HUES6 (cell line): ENCODE data around the gene RASSF8.

Experiments
- H3K27ac ChIP-seq: 2 replicates; pipeline ENCODE4 v1.7.0; 2013; ENCODE audit warnings: low read depth, mild to moderate bottlenecking, low read length, inconsistent platforms
- H3K27me3 ChIP-seq: 2 replicates; pipeline ENCODE4 v1.6.1; 2013; ENCODE audit warnings: low read length; ENCODE audit not compliant: control insufficient read depth, insufficient read depth
- H3K36me3 ChIP-seq: 2 replicates; pipeline ENCODE4 v1.6.1; 2013; ENCODE audit warnings: low read length; ENCODE audit not compliant: control insufficient read depth, insufficient read depth
- H3K4me1 ChIP-seq: 2 replicates; pipeline ENCODE4 v1.6.1; 2013; ENCODE audit warnings: low read length; ENCODE audit not compliant: control insufficient read depth, insufficient read depth
- H3K4me3 ChIP-seq: 2 replicates; pipeline ENCODE4 v1.5.1; 2013; ENCODE audit warnings: low read depth, low read length
- H3K9ac ChIP-seq: one replicate; pipeline ENCODE4 v1.6.1; 2013; ENCODE audit warnings: mild to moderate bottlenecking, low read length
- H3K9me3 ChIP-seq: 2 replicates; pipeline ENCODE4 v1.6.1; 2013; ENCODE audit warnings: low read depth, low read length; ENCODE audit not compliant: control insufficient read depth, insufficient read depth

RASSF8 gene

GRCh38 chr12:25939606-25940005 lies 18.9 kb upstream of the RASSF8 start:
- Histone ChIP-seq H3K27ac (no peak overlapping the region), H3K4me3 (no peak overlapping the region), H3K27me3 (no peaks in the 10 kb centered on the region), H3K36me3 (no peaks in the 10 kb centered on the region), H3K9ac (no peak overlapping the region), H3K9me3 (no peaks in the 10 kb centered on the region), H3K4me1 (peaks cover 10% of the 10 kb centered on the region; the same call in 1 of the 2 replicates)

DNA sequence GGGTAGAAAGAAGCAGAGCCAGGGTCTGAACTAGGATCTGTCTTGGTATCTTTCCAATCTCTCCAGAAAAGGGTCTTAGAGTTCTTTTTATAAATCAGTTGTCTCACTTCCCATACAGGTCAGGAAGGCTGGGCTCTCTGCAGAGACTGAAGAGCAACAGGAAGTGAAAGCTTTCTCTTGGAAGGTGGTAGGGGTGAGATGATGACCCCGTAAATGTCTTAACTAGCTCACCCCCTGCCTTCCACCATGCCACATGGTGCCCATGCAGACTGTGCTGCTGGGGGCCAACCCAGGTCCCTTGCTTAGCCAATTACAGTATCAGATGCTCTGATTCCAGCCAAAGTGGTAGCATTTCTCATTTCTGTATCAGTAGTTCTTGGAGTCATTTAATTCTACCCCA lies 17.6 kb upstream of the RASSF8 start:
- Histone ChIP-seq H3K27me3 (no peaks in the 10 kb centered on the region), H3K36me3 (no peaks in the 10 kb centered on the region), H3K9me3 (no peaks in the 10 kb centered on the region), H3K27ac (no peak overlapping the region), H3K4me1 (peaks cover 10% of the 10 kb centered on the region; the same call in 1 of the 2 replicates), H3K9ac (no peak overlapping the region), H3K4me3 (no peak overlapping the region)

GRCh38 chr12:25942709-25943108 lies 15.8 kb upstream of the RASSF8 start:
- Histone ChIP-seq H3K9me3 (no peaks in the 10 kb centered on the region), H3K27me3 (no peaks in the 10 kb centered on the region), H3K36me3 (no peaks in the 10 kb centered on the region), H3K9ac (no peak overlapping the region), H3K27ac (no peak overlapping the region), H3K4me1 (peaks cover 10% of the 10 kb centered on the region; the same call in 1 of the 2 replicates), H3K4me3 (no peak overlapping the region)

DNA sequence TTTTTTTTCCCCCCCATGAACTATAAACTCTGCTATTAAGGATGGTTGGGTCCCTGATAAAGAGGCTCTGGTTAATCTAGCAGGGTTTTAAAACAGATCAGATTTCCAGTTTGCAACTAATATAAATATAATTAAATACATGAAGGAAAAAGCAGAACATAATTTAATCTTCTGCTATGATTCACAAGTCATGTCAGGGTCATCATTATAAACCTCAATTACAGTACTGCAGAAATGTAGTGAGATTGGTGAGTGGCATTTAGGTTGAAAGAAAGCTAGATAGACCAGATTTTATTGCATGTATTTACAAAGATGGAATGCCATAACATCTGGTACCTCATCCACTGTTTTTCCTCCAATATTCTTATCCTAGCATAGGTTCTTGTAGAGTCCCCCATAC lies 14.5 kb upstream of the RASSF8 start:
- H3K27ac ChIP-seq, result no peak overlapping the region
- H3K9ac ChIP-seq, result no peak overlapping the region
- no peaks in the 10 kb centered on the region for H3K36me3 ChIP-seq
- no peak overlapping the region for H3K4me3 ChIP-seq
- H3K9me3 ChIP-seq, result no peaks in the 10 kb centered on the region
- no peaks in the 10 kb centered on the region for H3K27me3 ChIP-seq
- H3K4me1 ChIP-seq, result peaks cover 9% of the 10 kb centered on the region; the same call in 1 of the 2 replicates

DNA sequence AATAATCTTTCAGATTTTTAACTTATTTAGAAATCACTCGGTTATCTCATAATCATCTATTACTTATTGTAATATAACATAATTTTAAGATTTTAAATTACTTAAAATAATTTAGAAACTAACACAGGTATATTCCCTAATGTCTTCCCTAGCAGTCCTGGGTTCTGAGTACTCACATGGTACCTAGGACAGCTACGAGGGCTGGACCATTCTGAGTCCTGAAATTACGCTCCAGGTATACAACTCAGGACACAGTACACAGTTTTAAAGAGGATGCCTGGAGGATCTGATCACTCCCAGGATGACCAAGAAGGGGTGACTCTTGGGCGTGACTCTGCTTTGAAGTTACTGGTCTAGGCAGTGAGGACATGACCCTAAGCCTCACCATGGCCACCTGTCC lies 9.1 kb upstream of the RASSF8 start:
- no peaks in the 10 kb centered on the region for H3K27me3 ChIP-seq
- H3K4me3 ChIP-seq, result no peak overlapping the region
- no peak overlapping the region for H3K9ac ChIP-seq
- H3K36me3 ChIP-seq, result no peaks in the 10 kb centered on the region
- no peak overlapping the region for H3K27ac ChIP-seq
- no peaks in the 10 kb centered on the region for H3K9me3 ChIP-seq
- H3K4me1 ChIP-seq, result no peaks in the 10 kb centered on the region

GRCh38 chr12:25950329-25951115 lies 8.0 kb upstream of the RASSF8 start:
- no peaks in the 10 kb centered on the region for H3K27me3 ChIP-seq
- H3K36me3 ChIP-seq, result no peaks in the 10 kb centered on the region
- H3K4me3 ChIP-seq, result no peak overlapping the region
- H3K4me1 ChIP-seq, result no peaks in the 10 kb centered on the region
- no peak overlapping the region for H3K9ac ChIP-seq
- no peak overlapping the region for H3K27ac ChIP-seq
- peaks cover 2% of the 10 kb centered on the region; the same call in 1 of the 2 replicates for H3K9me3 ChIP-seq

- peak overlapping the region; percentile 80 for H3K9ac ChIP-seq
- H3K27ac ChIP-seq, result peak overlapping the region; percentile 93
- H3K36me3 ChIP-seq, result no peaks in the 10 kb centered on the region
- peaks cover 15% of the 10 kb centered on the region; the same call in 1 of the 2 replicates for H3K4me1 ChIP-seq
- H3K4me3 ChIP-seq, result peak overlapping the region; percentile 71
- peaks cover 5% of the 10 kb centered on the region; the same call in 1 of the 2 replicates for H3K9me3 ChIP-seq
- no peaks in the 10 kb centered on the region for H3K27me3 ChIP-seq
Measured at GRCh38 chr12:25957793-25958427, 572 bp upstream of the RASSF8 start.

GRCh38 chr12:25959071-25959961 lies 834 bp downstream of the RASSF8 start:
- peaks cover 5% of the 10 kb centered on the region; the same call in 1 of the 2 replicates for H3K9me3 ChIP-seq
- H3K4me1 ChIP-seq, result peaks cover 24% of the 10 kb centered on the region; the same call in 1 of the 2 replicates
- peaks cover 2% of the 10 kb centered on the region; the same call in 1 of the 2 replicates for H3K36me3 ChIP-seq
- H3K27ac ChIP-seq, result peak overlapping the region; percentile 76
- H3K27me3 ChIP-seq, result no peaks in the 10 kb centered on the region
- peak overlapping the region; percentile 90 for H3K9ac ChIP-seq
- peak overlapping the region; percentile 91 for H3K4me3 ChIP-seq

GRCh38 chr12:25960143-25960542 lies 1.7 kb downstream of the RASSF8 start:
- Histone ChIP-seq H3K36me3 (peaks cover 2% of the 10 kb centered on the region; the same call in 1 of the 2 replicates), H3K4me3 (peak overlapping the region; percentile 91), H3K27me3 (no peaks in the 10 kb centered on the region), H3K27ac (no peak overlapping the region), H3K4me1 (peaks cover 24% of the 10 kb centered on the region; the same call in 1 of the 2 replicates), H3K9ac (peak overlapping the region; percentile 90), H3K9me3 (peaks cover 5% of the 10 kb centered on the region; the same call in 1 of the 2 replicates)

- peak overlapping the region; percentile 91; the same call in 1 of the 2 replicates for H3K4me3 ChIP-seq
- no peaks in the 10 kb centered on the region for H3K27me3 ChIP-seq
- H3K9ac ChIP-seq, result no peak overlapping the region
- H3K9me3 ChIP-seq, result no peaks in the 10 kb centered on the region
- no peak overlapping the region for H3K27ac ChIP-seq
- peaks cover 24% of the 10 kb centered on the region; the same call in 1 of the 2 replicates for H3K4me1 ChIP-seq
- H3K36me3 ChIP-seq, result peaks cover 2% of the 10 kb centered on the region; the same call in 1 of the 2 replicates
Measured at GRCh38 chr12:25960961-25961360, 2.5 kb downstream of the RASSF8 start.
